Nucleus accumbens (tissue), 56 donors: ENCODE results near the gene UGT3A1.
"Not testable (repeated sequence)": the region's sequence is repeated elsewhere in the genome, so short reads cannot be mapped to it uniquely, and the experiment has no call there.

Experiments used
- DNase-seq, 56 donors: peaks; one replicate each; lab custom pipeline; 2025; lab: John Stamatoyannopoulos, UW

UGT3A1 gene

GRCh38 chr5:35990520-35990919 lies 670 bp downstream of the UGT3A1 start:
- DNase-seq, result no peak

- no peak for DNase-seq
Measured at GRCh38 chr5:35988529-35988928, 2.7 kb downstream of the UGT3A1 start.

GRCh38 chr5:35987776-35988175 lies 3.4 kb downstream of the UGT3A1 start:
- no peak for DNase-seq

- no peak for DNase-seq
Measured at GRCh38 chr5:35979715-35980114, 11.5 kb downstream of the UGT3A1 start.

DNA sequence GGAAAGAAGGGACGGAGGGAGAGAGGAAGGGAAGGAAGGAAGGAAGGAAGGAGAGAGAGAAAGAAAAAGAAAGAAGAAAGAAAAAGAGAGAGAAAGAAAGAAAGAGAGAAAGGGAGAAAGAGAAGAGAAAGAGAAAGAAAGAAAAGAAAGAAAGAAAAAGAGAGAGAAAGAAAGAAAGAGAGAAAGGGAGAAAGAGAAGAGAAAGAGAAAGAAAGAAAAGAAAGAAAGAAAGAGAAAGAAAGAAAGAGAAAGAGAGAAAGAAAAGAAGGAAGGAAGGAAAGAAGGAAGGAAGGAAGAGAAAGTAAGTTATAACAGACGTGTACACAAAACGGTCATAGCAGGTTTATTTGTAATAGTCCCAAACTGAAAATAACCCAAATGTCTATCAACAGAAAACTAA lies 14.3 kb downstream of the UGT3A1 start:
- not testable (repeated sequence) for DNase-seq

GRCh38 chr5:35974570-35974969 lies 16.6 kb downstream of the UGT3A1 start:
- no peak for DNase-seq

DNA sequence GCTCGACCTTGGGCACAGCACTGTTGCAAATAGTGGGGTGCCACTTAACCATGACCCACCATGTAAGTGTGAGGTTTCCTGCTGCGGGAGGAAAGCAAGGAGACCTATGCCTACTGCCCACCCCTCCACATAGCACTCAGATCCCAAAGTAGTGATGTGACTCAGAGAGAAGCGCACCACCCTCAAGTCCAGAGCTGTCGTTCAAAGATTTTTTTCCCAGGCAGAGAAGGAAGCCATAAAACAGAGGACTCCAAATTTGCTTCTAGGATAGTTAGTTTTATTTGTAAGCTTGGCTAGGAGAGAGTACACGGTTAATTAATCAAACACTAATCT lies 19.3 kb downstream of the UGT3A1 start:
- no peak for DNase-seq

DNA sequence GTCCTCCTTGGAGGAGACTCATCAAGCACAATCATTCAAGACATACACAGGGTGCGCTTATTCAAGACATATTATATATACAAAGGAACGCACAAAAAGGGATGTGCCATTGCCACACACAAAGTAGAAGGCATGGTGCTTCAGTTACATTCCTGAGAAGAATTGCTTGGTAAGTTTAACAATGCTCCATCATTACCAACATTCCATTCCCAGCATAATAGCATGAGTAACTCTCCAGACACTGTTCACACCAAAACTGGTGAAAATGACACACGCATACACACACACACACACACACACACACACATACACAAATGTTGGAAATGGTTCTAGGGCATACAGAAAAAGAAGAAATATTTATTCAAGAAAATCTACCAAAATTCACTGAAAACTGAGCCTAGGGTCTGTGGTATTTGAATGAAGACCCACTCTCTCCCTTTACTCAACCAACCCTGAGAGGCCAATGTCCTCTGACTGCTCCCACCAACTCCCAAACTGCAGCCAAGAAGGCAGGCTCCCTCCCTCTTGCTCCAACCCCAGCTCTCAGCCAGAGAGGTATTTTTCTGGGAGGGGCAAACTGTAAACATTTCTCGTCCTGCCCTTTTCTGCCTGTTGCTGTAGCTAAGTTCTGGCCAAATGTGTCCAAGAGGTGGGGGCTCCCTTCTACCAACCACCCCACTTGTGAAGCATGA lies 19.9 kb downstream of the UGT3A1 start:
- DNase-seq, result no peak

DNA sequence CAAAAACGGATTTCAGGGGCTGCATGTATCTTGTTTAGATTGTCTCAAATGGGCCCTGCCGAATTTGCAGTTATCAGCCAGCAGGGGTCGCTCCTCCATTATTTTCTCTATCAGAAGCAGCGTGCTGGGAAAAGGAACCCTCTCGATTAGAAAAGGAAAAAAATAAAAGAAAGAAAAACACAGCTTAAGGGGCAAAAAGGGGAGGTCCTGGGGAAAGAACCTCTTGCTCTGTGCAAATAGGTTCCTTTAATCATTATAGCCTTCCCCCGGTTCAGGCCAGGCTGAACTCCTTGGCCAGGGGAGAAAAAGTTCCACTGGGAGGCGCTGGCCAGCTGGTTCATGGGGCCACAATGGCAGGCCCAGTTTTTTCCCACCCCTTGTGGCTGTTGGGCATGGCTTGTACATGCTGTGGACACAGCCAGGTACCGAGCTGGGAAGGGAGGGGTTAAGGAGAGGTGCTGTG lies 27.8 kb downstream of the UGT3A1 start:
- DNase-seq, result no peak

DNA sequence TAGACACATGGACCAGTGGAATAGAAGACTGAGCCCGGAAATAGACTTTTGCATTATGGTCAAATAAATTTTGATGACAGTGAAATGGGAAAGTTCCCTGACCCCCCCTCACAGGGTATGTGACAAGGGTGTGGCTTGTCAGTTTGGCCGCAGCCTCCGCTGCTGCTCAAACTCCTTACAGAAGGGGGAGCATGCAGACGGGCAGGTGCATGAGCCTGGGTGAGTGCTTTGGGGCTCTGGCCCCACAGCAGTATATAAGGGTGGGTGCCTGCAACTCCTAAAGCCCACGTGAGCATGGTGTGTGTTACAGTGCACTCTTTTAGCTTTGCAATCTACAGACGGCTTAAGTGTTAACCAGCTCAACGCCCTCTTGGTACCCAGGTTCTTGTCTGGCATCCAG lies 30.9 kb downstream of the UGT3A1 start:
- no peak for DNase-seq

GRCh38 chr5:35956429-35956828 lies 34.8 kb downstream of the UGT3A1 start:
- no peak for DNase-seq

GRCh38 chr5:35954175-35954574 lies 37.0 kb downstream of the UGT3A1 start:
- DNase-seq, result no peak

DNA sequence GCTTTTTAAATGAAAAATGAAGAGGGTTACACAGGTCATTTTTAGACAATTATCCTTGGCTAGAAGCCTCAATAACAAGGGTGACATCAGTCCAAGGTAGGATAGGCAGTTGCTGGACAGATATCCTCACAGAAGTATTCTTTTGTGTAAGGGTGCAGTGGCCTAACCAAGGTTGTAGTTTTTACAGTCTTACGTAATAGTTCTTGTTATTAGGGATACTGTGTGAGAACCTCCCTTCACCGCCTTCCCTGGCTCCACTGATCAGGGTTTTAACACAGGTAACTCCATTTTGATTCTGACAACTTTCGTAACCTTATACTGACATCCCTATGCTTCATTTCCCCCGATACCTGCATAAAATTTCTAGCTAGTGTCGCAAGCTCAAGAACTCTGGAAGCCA lies 44.1 kb downstream of the UGT3A1 start:
- DNase-seq, result no peak

DNA sequence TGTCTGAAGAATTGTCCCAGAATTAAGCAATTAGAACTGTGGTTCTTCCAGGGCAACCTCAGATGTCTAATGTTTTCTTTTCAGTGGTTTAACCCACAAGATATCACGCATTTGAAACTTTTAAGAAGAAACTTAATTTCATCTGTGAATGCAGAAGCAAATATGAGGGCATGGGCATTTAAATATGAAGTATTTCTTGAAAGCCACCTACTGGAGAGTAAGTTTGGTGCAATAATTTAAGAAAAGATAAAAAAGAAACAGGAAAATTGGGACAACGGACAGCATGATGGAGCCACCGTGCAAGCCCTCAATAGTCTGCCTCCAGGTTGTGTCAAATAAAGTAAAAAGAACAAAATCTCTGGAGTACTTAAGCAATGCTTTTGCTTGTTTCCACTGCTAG lies 51.6 kb downstream of the UGT3A1 start:
- DNase-seq, result no peak

- peak in 32 of 56 donors; percentile 3 to 80 (median 30) for DNase-seq
Measured at GRCh38 chr5:35938568-35939227, 52.5 kb downstream of the UGT3A1 start, which contains the start of gene CAPSL. Gene CAPSL (minus strand): TSS chr5:35938622. CDS start chr5:35921120, 17,502 bp downstream.

GRCh38 chr5:35926389-35927051 lies 64.7 kb downstream of the UGT3A1 start:
- DNase-seq, result peak in 44 of 56 donors; percentile 5 to 75 (median 24)

GRCh38 chr5:35924950-35925722 lies 66.1 kb downstream of the UGT3A1 start:
- peak in 52 of 56 donors; percentile 8 to 84 (median 51) for DNase-seq

DNA sequence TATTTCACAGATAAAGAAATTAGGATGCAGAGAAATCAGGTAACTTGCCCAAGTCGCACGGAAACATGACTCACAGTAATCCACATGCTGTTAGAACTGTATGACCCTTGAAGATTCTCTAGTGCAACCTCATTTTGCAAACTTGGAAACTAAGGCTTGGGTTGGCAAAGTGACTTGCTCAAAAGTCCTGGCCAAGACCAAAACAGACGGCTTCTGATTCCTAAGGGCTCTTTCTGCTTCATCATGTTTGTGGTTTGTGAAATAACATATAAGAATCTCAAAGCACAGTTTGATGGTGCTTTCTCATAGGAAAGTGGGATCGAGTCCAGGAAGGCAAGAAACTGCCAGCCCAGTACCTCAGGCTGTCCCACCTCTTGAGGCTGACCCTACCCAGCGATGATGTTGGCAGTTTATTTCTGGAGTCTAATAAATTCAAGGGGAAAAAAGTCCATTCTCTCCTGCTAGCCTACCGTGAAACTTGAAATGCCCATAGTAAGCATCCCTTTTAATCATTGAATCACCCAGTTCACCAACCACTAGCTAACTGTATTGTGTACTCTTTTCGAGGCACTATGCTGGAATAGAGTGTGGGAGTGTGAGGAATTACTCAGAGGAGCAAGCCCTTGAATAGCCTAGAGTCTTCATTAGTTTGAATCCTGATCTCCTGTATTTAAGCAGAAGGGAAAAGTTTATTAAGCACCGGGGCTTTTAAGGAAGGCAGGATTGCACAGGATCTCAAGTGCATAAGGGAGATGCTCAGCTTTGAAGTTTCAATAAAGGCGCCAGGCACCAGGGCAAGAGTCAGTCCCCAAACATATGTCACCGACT lies 66.9 kb downstream of the UGT3A1 start:
- no peak for DNase-seq

GRCh38 chr5:35922468-35922867 lies 68.7 kb downstream of the UGT3A1 start:
- no peak for DNase-seq

- DNase-seq, result no peak
Measured at GRCh38 chr5:35921930-35922329, 69.3 kb downstream of the UGT3A1 start.
